Hippocampal formation (tissue), 2 donors: ENCODE data around the gene KMT2A.
A peak's percentile ranks its signal among the peaks of the same experiment; 100 is the strongest.
"Not testable (repeated sequence)": the region's sequence is repeated elsewhere in the genome, so short reads cannot be mapped to it uniquely, and the experiment has no call there.

Experiments
- DNase-seq, 2 donors: peaks; one replicate each; lab custom pipeline; 2025; lab: John Stamatoyannopoulos, UW

The KMT2A gene

GRCh38 chr11:118435893-118436624 lies at the start of gene KMT2A:
Gene KMT2A (plus strand): TSS chr11:118436492. CDS start chr11:118436513, 21 bp downstream.
- DNase-seq: peak; percentile 96 to 98

GRCh38 chr11:118396097-118396501 lies 40.2 kb upstream of the KMT2A start:
- DNase-seq: no peak

- no peak for DNase-seq
Observed at GRCh38 chr11:118397448-118397847, 38.8 kb upstream of the KMT2A start.

GRCh38 chr11:118398791-118399559 lies 37.3 kb upstream of the KMT2A start:
- no peak for DNase-seq

GRCh38 chr11:118401151-118401879 lies 35.0 kb upstream of the KMT2A start, which contains the start of gene ATP5MG:
Gene ATP5MG (plus strand): TSS chr11:118401606. CDS start chr11:118401666, 60 bp downstream.
- DNase-seq: peak; percentile 91 to 93

- no peak for DNase-seq
Observed at GRCh38 chr11:118401880-118402590, 34.3 kb upstream of the KMT2A start.

- not testable (repeated sequence) for DNase-seq
Observed at GRCh38 chr11:118402594-118402993, 33.7 kb upstream of the KMT2A start.

- no peak for DNase-seq
Observed at GRCh38 chr11:118406599-118407166, 29.6 kb upstream of the KMT2A start.

- no peak for DNase-seq
Observed at GRCh38 chr11:118410055-118410745, 26.1 kb upstream of the KMT2A start.

GRCh38 chr11:118411530-118411929 lies 24.8 kb upstream of the KMT2A start:
- DNase-seq: no peak

GRCh38 chr11:118412921-118413320 lies 23.4 kb upstream of the KMT2A start:
- DNase-seq: no peak

GRCh38 chr11:118415062-118415738 lies 21.1 kb upstream of the KMT2A start:
- no peak for DNase-seq

- DNase-seq: no peak
Observed at GRCh38 chr11:118415739-118416068, 20.6 kb upstream of the KMT2A start.

GRCh38 chr11:118416900-118417299 lies 19.4 kb upstream of the KMT2A start:
- DNase-seq: not testable (repeated sequence)

GRCh38 chr11:118417801-118418200 lies 18.5 kb upstream of the KMT2A start:
- DNase-seq: no peak

GRCh38 chr11:118418766-118419165 lies 17.5 kb upstream of the KMT2A start:
- no peak for DNase-seq

- DNase-seq: no peak
Observed at GRCh38 chr11:118427707-118428106, 8.6 kb upstream of the KMT2A start.

- no peak for DNase-seq
Observed at GRCh38 chr11:118430956-118431355, 5.3 kb upstream of the KMT2A start.

- peak in 1 of 2 donors; percentile 46 for DNase-seq
Observed at GRCh38 chr11:118434123-118434552, 2.2 kb upstream of the KMT2A start.
